Neural progenitor cell (in vitro differentiated cells): ENCODE measurements around the gene CFAP92. TPM values are rescaled to one million over a fixed set of nuclear protein-coding genes. Genes with fewer than 3 reads are reported as not detected.

ENCODE experiments used
- DNase-seq: peaks from one replicate; pipeline ENCODE4 v3.0.0-alpha.2; 2016; ENCODE audit warnings: low spot score
- H2AFZ ChIP-seq: fragments of 200-600 bp; sonication (generic); replicated peaks from 2 replicates; pipeline ENCODE4 v1.6.1; 2016; ENCODE audit warnings: antibody characterized with exemption
- H3F3A ChIP-seq: fragments of 200-600 bp; sonication (generic); 2 replicates; pipeline ENCODE4 v1.6.1; 2016; ENCODE audit warnings: antibody characterized with exemption, low read depth
- H3K27ac ChIP-seq: fragments of 200-600 bp; sonication (generic); 2 replicates; pipeline ENCODE4 v1.5.1; 2016; ENCODE audit warnings: mild to moderate bottlenecking
- H3K27me3 ChIP-seq: fragments of 200-600 bp; sonication (generic); 2 replicates; pipeline ENCODE4 v1.6.1; 2016; ENCODE audit warnings: mild to moderate bottlenecking, moderate library complexity
- H3K36me3 ChIP-seq: fragments of 200-600 bp; sonication (generic); 2 replicates; pipeline ENCODE4 v1.5.1; 2016
- H3K4me1 ChIP-seq: fragments of 200-600 bp; sonication (generic); 2 replicates; pipeline ENCODE4 v1.6.1; 2016; ENCODE audit warnings: mixed run types
- H3K4me2 ChIP-seq: fragments of 200-600 bp; sonication (generic); 2 replicates; pipeline ENCODE4 v1.6.1; 2016
- H3K4me3 ChIP-seq: fragments of 200-600 bp; sonication (generic); 2 replicates; pipeline ENCODE4 v1.5.1; 2016
- H3K79me2 ChIP-seq: fragments of 200-600 bp; sonication (generic); 2 replicates; pipeline ENCODE4 v1.6.1; 2016; ENCODE audit warnings: low read depth
- H3K9ac ChIP-seq: fragments of 200-600 bp; sonication (generic); 2 replicates; pipeline ENCODE4 v1.6.1; 2016
- H3K9me3 ChIP-seq: fragments of 200-600 bp; sonication (generic); 2 replicates; pipeline ENCODE4 v1.5.1; 2016; ENCODE audit warnings: low read depth
- H4K20me1 ChIP-seq: fragments of 200-600 bp; sonication (generic); 2 replicates; pipeline ENCODE4 v1.6.1; 2016; ENCODE audit warnings: low read depth
- H3K27ac Mint-ChIP-seq: 3 replicates; pipeline ENCODE4 v1.8.0; 2021; ENCODE audit warnings: mixed read lengths
- H3K27me3 Mint-ChIP-seq: 2 replicates; pipeline ENCODE4 v1.8.0; 2022; ENCODE audit warnings: low read depth, mild to moderate bottlenecking, inconsistent platforms, moderate library complexity, mixed read lengths; ENCODE audit not compliant: insufficient read depth
- H3K36me3 Mint-ChIP-seq: 3 replicates; pipeline ENCODE4 v1.8.0; 2021; ENCODE audit warnings: mixed read lengths
- H3K4me1 Mint-ChIP-seq: 3 replicates; pipeline ENCODE4 v1.8.0; 2021; ENCODE audit warnings: mixed read lengths
- H3K4me3 Mint-ChIP-seq: 3 replicates; pipeline ENCODE4 v1.8.0; 2021; ENCODE audit warnings: mild to moderate bottlenecking, moderate library complexity, mixed read lengths
- H3K9me3 Mint-ChIP-seq: 3 replicates; pipeline ENCODE4 v1.8.0; 2020; ENCODE audit warnings: mixed read lengths
- CTCF ChIP-seq: fragments of 200-600 bp; sonication (generic); IDR thresholded peaks from 2 replicates; pipeline ENCODE4 v1.5.1; 2017; ENCODE audit warnings: antibody characterized with exemption, mild to moderate bottlenecking
- EZH2 ChIP-seq: fragments of 200-600 bp; sonication (generic); IDR thresholded peaks from 2 replicates; pipeline ENCODE4 v1.6.1; 2017; ENCODE audit warnings: antibody characterized with exemption, mild to moderate bottlenecking, moderate library complexity
- EZH2phosphoT487 ChIP-seq: fragments of 200-600 bp; sonication (generic); IDR thresholded peaks from 2 replicates; pipeline ENCODE4 v1.6.1; 2017; ENCODE audit warnings: antibody characterized with exemption
- total RNA-seq: library from RNA; depleted of rRNA; stranded (reverse); fragments of >200 nt; gene quantifications from 2 replicates; pipeline ENCODE4 v1.2.3, GENCODE V29; 2015; ENCODE audit warnings: low replicate concordance

Gene CFAP92, protein sequence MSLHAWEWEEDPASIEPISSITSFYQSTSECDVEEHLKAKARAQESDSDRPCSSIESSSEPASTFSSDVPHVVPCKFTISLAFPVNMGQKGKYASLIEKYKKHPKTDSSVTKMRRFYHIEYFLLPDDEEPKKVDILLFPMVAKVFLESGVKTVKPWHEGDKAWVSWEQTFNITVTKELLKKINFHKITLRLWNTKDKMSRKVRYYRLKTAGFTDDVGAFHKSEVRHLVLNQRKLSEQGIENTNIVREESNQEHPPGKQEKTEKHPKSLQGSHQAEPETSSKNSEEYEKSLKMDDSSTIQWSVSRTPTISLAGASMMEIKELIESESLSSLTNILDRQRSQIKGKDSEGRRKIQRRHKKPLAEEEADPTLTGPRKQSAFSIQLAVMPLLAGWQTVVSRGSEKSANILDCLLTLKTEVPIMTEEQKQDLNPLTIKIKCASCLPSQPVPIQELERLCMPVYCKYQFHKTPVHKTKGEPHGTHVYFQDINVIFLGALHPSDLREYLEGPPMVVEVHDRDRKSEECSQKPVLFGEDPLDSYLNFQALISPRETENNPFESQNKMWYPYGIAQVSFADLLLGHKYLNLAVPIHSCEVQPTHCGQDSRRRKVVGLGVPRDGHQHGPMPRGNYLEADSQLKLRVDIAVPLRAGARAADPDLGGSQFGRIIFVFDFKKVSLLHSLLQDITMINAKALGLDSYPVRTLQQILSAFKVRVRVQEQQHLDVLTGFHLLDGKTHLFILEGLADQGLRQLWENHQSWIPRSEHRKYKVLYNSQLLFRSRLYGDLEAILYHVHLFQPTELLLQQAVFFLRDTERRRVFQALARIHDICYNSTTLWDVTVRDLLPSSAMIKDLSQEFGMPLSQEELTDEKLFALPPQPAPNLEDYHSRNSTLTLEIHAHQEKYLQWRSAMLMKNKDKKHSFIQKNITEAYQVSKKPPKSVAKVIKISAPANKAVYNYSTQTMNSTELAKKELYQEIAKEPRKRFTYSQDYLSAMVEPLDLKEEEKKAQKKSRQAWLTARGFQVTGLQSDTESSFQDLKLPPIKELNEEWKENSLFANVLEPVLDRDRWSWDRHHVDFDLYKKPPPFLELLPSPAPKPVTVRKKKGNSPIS
- total RNA-seq: 5.3 and 5.5 TPM in 2 replicates

DNA sequence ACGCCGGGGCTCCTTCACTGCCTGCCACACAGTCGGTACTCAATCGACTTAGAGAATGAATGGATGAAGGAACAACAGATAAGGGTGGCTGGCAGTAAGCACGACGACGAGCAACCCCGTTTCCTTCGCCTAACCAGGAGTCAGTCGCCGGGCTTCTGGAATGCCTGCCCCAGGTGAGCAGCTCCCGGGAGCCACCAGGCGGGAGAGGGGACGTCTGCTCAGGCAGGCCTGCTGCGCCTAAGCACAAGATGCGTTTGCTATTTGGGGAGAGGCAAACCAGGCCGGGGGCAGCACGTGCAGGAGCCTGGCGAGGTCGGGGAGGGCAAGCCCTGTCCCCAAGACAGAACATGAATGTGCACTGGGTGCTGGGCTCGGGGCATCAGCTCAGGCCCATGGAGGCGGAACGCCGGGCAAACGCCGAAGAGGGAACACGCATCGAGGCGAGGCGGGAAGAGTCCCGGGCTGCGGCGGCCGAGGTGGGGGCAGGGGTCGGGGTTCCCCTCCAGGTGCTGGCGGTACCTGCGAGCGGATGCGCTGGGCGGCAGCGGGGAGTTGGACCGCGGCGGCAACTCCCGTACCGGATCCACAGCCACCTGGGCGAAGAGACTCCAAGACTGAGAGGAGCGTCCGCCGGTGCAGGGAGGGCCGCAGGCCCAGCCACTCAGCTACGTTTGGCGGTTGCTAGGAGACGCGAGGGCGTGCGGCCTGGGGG, at the start of gene CFAP92:
Gene CFAP92, minus strand, starts transcription at position 616 of the 712 bp plus-strand sequence. CDS start 772 bp downstream, outside the sequence.
- peaks cover 16% of the 10 kb centered on the region for H3F3A ChIP-seq
- peak within 1 kb of the TSS; percentile 47 for H3K4me3 ChIP-seq
- TF ChIP-seq EZH2phosphoT487 (no peak), EZH2 (peak; percentile 42), CTCF (no peak)
- no peak within 1 kb of the TSS for H3K9ac ChIP-seq
- Mint-ChIP-seq H3K4me1 (peaks cover 59% of the 10 kb centered on the region), H3K27ac (peak within 1 kb of the TSS; percentile 95), H3K27me3 (peaks cover 6% of the 10 kb centered on the region), H3K36me3 (peaks cover 8% of the 10 kb centered on the region), H3K4me3 (peak within 1 kb of the TSS; percentile 87), H3K9me3 (no peaks in the 10 kb centered on the region)
- H3K79me2 ChIP-seq: no peaks in the 10 kb centered on the region
- no peaks in the 10 kb centered on the region for H4K20me1 ChIP-seq
- H3K4me2 ChIP-seq: peak within 1 kb of the TSS; percentile 84
- H3K27me3 ChIP-seq: peaks cover 17% of the 10 kb centered on the region
- H3K27ac ChIP-seq: no peak within 1 kb of the TSS
- H3K4me1 ChIP-seq: peaks cover 35% of the 10 kb centered on the region
- no peaks in the 10 kb centered on the region for H3K36me3 ChIP-seq
- no peaks in the 10 kb centered on the region for H3K9me3 ChIP-seq
- DNase-seq: peak; percentile 96
- peak within 1 kb of the TSS; percentile 69 for H2AFZ ChIP-seq

DNA sequence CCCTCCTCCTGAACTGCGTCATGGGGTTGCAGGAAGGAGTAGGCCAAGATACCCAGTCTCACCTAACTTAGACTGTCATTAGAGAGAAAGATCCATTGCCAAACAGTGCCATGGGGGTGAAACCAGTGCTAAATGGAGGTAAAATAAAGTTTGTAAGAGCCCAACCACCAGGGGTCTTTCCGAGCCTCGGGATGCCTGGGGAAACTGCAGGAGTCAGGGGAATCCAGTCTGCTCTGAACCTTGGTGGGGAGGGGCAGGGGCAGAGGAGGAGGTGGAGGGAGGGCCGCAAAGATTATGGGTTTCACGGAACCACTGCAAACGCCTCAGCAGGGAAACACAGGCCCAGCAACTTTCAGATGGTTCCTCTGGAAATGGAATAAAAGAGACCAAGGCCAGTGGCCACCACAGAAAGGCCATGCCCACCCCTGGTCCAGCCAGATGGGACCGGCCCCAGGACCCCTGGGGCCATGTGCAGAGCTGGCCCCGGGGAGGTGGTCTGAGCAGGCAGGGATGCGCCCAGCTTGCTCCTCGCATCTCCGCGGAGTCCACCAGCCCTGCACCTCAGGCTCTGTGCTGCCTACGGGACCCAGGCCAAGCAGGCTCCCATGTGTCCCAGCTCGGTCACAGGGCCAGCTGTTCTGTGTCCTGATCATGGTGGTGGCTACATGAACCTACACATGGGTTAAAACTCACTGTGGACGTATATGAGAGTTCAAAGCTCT, 46.9 kb upstream of the CFAP92 start:
- Histone ChIP-seq H3K27me3 (no peaks in the 10 kb centered on the region), H3K9ac (no peak overlapping the region), H3K79me2 (no peaks in the 10 kb centered on the region), H2AFZ (no peak overlapping the region), H3K4me2 (no peak overlapping the region), H3K4me3 (no peak overlapping the region), H3K9me3 (no peaks in the 10 kb centered on the region), H4K20me1 (no peaks in the 10 kb centered on the region), H3K36me3 (no peaks in the 10 kb centered on the region), H3K27ac (no peak overlapping the region), H3K4me1 (no peaks in the 10 kb centered on the region), H3F3A (no peaks in the 10 kb centered on the region)
- peak; percentile 21 for DNase-seq
- Mint-ChIP-seq H3K27me3 (peaks cover 3% of the 10 kb centered on the region), H3K4me3 (no peak overlapping the region), H3K4me1 (peaks cover 3% of the 10 kb centered on the region), H3K27ac (no peak overlapping the region), H3K9me3 (peaks cover 33% of the 10 kb centered on the region), H3K36me3 (peaks cover 42% of the 10 kb centered on the region)
- TF ChIP-seq EZH2phosphoT487: no peak
- peak; percentile 9 for TF ChIP-seq CTCF

- TF ChIP-seq EZH2phosphoT487 (no peak), CTCF (no peak)
- Mint-ChIP-seq H3K4me3 (peak overlapping the region; percentile 24), H3K27ac (peak overlapping the region; percentile 10), H3K4me1 (peaks cover 3% of the 10 kb centered on the region), H3K36me3 (peaks cover 46% of the 10 kb centered on the region), H3K27me3 (peaks cover 3% of the 10 kb centered on the region), H3K9me3 (peaks cover 31% of the 10 kb centered on the region)
- Histone ChIP-seq H3K36me3 (no peaks in the 10 kb centered on the region), H3F3A (no peaks in the 10 kb centered on the region), H3K27ac (no peak overlapping the region), H3K79me2 (no peaks in the 10 kb centered on the region), H4K20me1 (no peaks in the 10 kb centered on the region), H3K4me2 (no peak overlapping the region), H3K9me3 (no peaks in the 10 kb centered on the region), H3K27me3 (no peaks in the 10 kb centered on the region), H2AFZ (no peak overlapping the region), H3K9ac (no peak overlapping the region), H3K4me3 (no peak overlapping the region), H3K4me1 (no peaks in the 10 kb centered on the region)
- DNase-seq: no peak
Observed at GRCh38 chr3:129040039-129040336, 46.1 kb upstream of the CFAP92 start.
